ENCODE measurements around the gene SLC35E4.
"Not testable (repeated sequence)": the region's sequence is repeated elsewhere in the genome, so short reads cannot be mapped to it uniquely, and the experiment has no call there.

SLC35E4 gene

GRCh38 chr22:30635273-30636225 is at the start of gene SLC35E4:
Gene SLC35E4 (plus strand): TSS chr22:30635781. CDS start chr22:30636451, 670 bp downstream.
- DNase-seq (ENCODE audit: low read depth, low spot score) = no peak

GRCh38 chr22:30586414-30586813 is 49.2 kb upstream of the SLC35E4 start:
- no peak for DNase-seq (ENCODE audit: low read depth, low spot score)

GRCh38 chr22:30591191-30591587 is 44.4 kb upstream of the SLC35E4 start:
- no peak for DNase-seq (ENCODE audit: low read depth, low spot score)

DNA sequence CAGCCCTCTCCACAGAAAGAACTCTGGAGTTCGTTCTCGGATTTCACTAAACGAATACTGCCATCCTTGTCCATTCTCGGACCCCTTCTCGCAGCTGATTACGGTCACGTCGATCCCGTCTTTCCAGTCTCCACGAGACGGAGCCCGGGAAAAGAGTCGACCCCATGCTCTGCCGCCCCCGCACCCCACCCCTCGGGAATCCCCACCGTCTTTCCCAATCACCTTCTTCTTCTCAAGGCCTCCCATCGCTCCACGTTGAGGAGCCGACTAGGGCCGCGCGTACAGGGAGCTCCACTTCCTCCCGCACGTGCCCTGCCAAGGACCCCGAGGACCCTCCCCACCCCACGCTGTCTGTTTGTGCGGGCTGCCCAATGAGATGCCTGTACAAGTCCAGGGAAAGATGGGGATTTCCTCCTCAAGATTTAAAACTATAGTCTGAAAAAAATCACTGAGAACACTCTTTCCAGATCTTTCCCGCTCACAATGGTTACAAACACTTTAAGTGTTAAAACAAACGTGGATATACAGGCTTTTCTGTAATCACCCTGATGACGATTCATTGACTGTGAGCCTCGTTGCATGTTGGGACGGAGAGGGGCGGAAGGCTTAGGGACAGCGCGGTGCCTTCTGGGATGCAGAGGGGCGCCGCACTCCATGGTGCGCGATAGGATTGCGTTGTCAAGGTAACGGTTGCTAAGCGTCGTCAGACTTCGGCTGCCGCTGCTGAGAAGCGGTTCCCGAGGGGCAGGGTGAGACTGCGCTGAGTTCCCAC is 43.8 kb upstream of the SLC35E4 start, which contains the start of gene PES1:
Gene PES1 (minus strand): TSS at position 323 of the 772 bp plus-strand sequence. CDS start 77 bp downstream, at position 246.
- DNase-seq (ENCODE audit: low read depth, low spot score) = peak; percentile 96

DNA sequence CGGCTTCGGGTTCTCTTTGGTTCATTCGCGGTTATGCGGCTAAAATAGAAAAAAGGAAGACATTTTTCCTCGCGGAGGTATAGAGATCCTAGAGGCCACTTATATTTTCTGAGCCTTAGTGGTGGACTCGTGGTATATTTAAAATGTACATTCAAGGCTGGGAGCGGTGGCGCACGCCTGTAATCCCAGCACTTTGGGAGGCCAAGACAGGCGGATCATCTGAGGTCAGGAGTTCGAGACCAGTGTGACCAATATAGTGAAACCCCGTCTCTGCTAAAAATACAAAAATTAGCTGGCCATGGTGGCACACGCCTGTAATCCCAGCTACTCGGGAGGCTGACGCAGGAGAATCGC is 43.2 kb upstream of the SLC35E4 start:
- DNase-seq (ENCODE audit: low read depth, low spot score) = not testable (repeated sequence)

DNA sequence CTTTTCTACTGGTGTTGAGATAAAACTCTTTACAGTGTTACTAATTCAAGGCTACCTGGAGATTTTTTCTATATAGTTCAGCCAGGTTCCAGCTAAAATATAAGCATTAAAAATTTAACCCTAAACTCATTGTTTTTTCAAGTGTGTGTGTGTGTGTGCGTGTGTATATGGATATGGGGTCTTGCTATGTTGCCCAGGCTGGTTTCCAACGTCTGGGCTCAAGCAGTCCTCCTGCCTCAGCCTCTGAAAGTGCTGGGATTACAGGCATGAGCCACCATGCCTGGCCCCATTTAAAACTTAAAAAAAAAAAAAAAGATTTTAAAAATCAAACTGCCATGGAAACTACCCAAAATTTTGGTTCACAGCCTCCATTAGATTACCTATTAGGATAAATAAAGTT is 39.4 kb upstream of the SLC35E4 start:
- DNase-seq (ENCODE audit: low read depth, low spot score) = no peak

DNA sequence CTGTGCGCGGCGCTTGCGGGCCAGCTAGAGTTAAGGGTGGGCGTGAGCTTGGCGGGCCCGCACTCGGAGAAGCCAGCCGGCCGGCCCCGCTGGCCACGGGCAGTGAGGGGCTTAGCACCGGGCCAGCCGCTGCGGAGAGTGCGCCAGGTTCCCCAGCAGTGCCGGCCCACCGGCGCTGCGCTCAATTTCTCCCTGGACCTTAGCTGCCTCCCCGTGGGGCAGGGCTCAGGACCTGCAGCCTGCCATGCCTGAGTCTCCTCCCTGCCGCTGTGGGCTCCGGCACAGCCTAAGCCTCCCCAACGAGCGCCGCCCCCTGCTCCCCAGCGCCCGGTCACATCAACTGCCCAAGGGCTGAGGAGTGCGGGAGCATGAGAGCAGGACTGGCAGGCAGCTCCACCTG is 38.7 kb upstream of the SLC35E4 start:
- no peak for DNase-seq (ENCODE audit: low read depth, low spot score)

DNA sequence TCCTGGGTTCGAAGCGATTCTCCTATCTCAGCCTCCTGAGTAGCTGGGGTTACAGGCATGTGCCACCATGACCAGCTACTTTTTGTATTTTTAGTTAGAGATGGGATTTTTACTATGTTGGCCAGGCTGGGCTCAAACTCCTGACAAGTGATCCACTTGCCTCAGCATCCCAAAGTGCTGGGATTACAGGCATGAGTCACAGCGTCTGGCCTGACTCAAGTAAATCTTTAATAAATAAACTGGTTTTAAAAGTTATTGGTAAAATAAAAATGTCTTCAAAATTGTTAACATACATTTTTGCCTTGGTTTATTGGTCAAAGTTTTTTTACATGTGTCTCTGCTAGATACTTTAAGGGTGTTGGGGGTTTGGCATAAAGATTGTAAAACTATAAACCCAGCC is 36.6 kb upstream of the SLC35E4 start:
- DNase-seq (ENCODE audit: low read depth, low spot score) = no peak

GRCh38 chr22:30600921-30601320 is 34.7 kb upstream of the SLC35E4 start:
- no peak for DNase-seq (ENCODE audit: low read depth, low spot score)

DNA sequence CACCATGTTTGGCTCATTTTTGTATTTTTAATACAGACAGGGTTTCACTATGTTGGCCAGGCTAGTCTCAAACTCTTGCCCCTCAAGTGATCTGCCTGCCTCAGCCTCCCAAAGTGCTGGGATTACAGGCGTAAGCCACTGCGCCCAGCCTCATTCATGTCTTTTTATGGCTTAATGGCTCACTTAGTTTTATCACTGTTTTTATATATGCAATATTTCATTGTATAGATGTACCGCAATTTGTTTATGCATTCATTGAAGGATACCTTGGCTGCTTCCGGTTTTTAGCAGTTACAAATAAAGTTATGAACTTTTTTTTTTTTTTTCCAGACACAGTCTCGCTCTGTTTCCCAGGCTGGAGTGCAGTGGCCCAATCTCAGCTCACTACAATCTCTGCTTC is 34.1 kb upstream of the SLC35E4 start:
- no peak for DNase-seq (ENCODE audit: low read depth, low spot score)

DNA sequence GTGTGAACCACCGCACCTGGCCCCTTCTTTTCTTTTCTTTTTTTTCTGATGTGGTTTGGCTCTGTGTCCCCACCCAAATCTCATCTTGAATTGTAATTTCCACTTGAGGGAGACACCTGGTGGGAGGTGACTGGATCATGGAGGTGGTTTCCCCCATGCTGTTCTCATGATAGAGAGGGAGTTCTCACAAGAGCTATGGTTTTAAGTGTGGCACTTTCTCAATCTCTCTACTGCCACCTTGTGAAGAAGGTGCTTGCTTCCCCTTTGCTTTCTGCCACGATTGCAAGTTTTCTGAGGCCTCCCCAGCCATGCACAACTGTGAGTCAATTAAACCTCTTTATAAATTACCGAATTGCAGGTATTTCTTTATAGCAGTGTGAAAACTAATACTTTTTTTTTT is 33.5 kb upstream of the SLC35E4 start:
- peak; percentile 47 for DNase-seq (ENCODE audit: low read depth, low spot score)

DNA sequence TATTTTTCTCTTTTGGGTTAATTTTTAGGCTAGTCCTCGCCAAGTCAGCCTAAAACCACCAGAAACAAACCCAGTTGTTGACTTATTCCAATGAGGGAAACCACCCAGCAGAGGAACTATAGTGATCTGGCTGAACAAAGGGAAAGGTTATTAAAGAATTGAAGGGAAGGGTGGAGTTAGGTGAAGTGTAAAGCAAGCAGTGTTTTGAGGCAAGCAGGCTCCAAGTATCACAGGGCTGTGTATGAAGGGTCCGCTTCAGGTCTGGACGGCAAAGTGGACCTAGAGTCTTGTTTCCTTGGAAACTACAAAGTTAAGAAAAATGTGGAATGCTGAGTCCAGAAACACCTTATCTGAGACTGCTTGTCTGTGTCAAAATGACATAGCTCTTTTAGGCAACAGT is 31.8 kb upstream of the SLC35E4 start:
- DNase-seq (ENCODE audit: low read depth, low spot score) = no peak

GRCh38 chr22:30604723-30605122 is 30.9 kb upstream of the SLC35E4 start:
- DNase-seq (ENCODE audit: low read depth, low spot score) = no peak

DNA sequence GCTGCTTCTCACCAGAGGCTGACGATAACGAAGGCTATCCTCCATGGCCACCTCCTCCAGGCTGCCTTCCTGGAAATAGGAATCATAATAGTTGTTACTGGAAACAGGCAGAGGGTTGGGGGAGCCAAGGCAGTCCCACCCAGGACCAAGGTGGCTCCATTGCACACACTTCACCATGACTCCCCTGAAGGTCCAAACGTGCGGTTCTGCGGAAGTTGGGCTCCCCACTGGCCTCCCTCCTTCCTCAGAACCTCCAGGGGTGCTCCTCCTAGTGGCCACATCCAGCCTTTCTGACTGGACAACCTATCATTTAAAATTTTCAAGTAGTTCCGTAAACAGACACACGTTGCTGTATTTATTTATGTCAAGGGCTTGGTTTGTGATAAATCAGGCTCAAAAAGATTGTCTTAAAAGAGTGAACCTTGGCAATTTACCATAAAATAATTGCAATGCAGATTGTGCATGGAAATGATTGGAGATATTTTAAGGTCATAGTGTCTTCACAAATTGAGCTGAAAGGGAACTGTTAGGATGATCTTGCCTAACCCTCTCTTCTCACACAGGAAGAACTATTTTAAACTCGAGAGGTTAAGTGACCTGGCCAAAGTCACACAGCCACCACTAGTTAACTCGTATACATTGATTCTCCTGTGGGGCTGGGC is 30.0 kb upstream of the SLC35E4 start:
- no peak for DNase-seq (ENCODE audit: low read depth, low spot score)

DNA sequence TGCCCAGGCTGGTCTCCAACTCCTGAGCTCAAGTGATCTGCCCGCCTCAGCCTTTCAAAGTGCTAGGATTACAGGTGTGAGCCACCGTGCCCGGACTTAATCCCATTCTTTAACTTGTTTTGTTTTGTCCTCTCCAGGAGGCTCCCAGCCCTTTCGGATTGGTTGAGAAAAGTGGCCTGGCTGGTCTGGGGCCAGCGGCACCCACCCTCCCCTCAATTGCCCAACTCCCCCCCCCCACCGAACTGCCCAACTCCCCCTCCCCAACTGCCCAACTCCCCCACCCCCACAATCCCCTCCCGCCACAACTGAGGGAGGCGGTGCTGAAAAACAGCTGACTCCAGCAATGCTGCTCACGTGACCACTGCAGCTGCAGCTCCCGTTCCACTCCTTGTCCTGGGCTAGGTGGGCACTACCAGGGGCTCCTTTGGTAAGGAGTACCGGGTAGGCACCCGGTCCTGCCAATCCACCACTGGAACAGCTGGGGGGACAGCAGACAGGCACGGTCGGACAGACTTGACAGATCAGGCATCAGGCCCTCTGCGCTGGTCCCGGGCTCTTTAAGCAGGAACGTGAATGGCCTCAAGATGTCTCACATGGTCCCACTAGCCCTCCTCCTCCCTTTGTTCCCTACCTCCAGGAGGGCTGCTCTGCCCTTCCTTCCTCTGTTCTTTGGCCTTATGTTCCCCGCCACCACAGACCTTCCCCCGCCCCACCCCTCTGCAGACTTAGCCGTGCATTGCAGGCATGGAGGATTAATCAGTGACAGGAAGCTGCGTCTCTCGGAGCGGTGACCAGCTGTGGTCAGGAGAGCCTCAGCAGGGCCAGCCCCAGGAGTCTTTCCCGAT is 28.9 kb upstream of the SLC35E4 start, which contains the start of gene TCN2:
Gene TCN2 (plus strand): TSS at position 720 of the 845 bp plus-strand sequence. CDS start 158 bp downstream, outside the sequence.
- DNase-seq (ENCODE audit: low read depth, low spot score) = peak; percentile 92

- no peak for DNase-seq (ENCODE audit: low read depth, low spot score)
These were observed 28.2 kb upstream of the SLC35E4 start for GRCh38 chr22:30607300-30607930.

DNA sequence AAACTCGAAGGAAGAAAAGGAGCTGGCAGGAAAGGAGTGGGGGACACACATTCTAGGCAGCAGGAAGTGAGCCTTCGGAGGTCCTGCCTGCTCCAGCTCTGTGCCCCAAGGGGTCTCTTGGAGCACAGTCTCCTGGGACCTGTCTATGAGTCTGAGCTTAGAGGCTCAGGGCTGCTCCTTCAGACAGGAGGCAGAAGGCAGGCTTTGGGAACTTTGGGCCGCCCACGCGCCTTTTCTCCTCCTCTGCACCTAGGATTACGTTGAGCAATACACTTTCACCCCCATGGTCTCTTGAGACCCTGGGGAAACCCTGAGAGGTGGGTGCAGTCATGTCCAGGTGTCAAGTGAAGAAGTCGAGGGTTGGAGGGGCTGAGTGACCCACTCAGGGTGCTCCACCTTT is 27.6 kb upstream of the SLC35E4 start:
- DNase-seq (ENCODE audit: low read depth, low spot score) = no peak

DNA sequence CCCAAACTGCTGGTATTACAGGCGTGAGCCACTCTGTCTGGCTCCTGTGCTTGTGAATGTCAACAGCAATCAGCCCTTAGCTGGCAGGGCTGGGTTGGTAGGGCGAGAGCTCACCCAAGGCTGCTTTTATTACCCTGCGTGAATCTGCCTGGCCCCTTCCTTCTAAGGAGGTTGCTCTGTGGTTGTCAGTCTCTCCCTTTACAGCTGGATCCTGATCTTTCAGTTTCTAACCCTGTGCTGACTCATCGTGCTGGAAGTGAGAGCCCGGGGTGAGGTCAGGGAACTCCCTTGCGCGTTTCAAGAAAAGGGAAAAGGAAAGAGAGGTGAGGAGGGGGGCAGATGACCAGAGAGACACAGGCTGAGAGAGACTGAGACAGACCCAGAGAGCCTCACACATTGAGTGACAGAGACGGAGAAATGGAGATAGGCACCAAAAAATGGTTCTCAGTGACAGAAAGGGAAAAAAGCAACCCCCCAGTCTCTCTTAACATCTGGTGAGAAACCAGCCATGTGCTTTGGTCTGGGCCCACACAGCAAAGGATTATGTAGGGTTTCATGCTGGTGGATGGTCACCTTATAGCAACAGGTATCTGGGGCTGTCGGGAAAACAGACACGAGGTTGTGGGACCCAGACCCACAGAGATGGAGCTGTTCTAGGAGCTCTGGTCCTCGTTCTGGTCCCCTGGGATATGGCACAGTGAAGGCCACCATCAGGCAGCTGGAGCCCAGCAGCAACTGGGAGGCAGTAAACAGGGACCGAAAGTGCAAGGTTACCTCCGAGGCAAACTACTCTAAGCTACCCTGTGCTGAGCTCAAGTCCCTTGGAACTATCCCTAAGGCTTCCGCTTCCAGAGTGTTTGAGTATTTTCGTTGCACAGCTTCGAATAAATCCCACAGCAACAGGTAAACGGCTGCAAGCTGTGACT is 26.1 kb upstream of the SLC35E4 start:
- DNase-seq (ENCODE audit: low read depth, low spot score) = no peak

GRCh38 chr22:30610299-30610698 is 25.3 kb upstream of the SLC35E4 start:
- no peak for DNase-seq (ENCODE audit: low read depth, low spot score)
